ENCODE measurements around the gene DNAJC16. TPM values are rescaled to one million over a fixed set of nuclear protein-coding genes. Genes with fewer than 3 reads are reported as not detected.

Gene DNAJC16
- total RNA-seq (10 to 100 TPM; 12.2 to 34.0 (median 21.4) TPM), polyA plus RNA-seq (10 to 100 TPM in 1 of 3 donors, 1 to 10 TPM in 2; 4.8 to 13.6 (median 8.0) TPM)
- long read RNA-seq, donor 1, full-length matches to known transcripts: 4 of 4 reads
- long read RNA-seq, donor 1, partial matches to known transcripts: 0 of 4 reads
- long read RNA-seq, donor 1, other reads (novel, unspliced or antisense): 0 of 4 reads
- long read RNA-seq, donor 2, full-length matches to known transcripts: 4 of 4 reads
- long read RNA-seq, donor 2, partial matches to known transcripts: 0 of 4 reads
- long read RNA-seq, donor 2, other reads (novel, unspliced or antisense): 0 of 4 reads
- long read RNA-seq, donor 3, full-length matches to known transcripts: 2 of 2 reads
- long read RNA-seq, donor 3, partial matches to known transcripts: 0 of 2 reads
- long read RNA-seq, donor 3, other reads (novel, unspliced or antisense): 0 of 2 reads
- long read RNA-seq, donor 4, full-length matches to known transcripts: 1 of 15 reads
- long read RNA-seq, donor 4, partial matches to known transcripts: 1 of 15 reads
- long read RNA-seq, donor 4, other reads (novel, unspliced or antisense): 13 of 15 reads
- long read RNA-seq, donor 5, full-length matches to known transcripts: 3 of 6 reads
- long read RNA-seq, donor 5, partial matches to known transcripts: 0 of 6 reads
- long read RNA-seq, donor 5, other reads (novel, unspliced or antisense): 3 of 6 reads
- long read RNA-seq, donor 6, full-length matches to known transcripts: 1 of 6 reads
- long read RNA-seq, donor 6, partial matches to known transcripts: 4 of 6 reads
- long read RNA-seq, donor 6, other reads (novel, unspliced or antisense): 1 of 6 reads
- long read RNA-seq, donor 7, partial matches to known transcripts: 22 of 55 reads
- long read RNA-seq, donor 7, other reads (novel, unspliced or antisense): 32 of 55 reads
- long read RNA-seq, donor 8, full-length matches to known transcripts: 7 of 16 reads
- long read RNA-seq, donor 8, partial matches to known transcripts: 9 of 16 reads
- long read RNA-seq, donor 8, other reads (novel, unspliced or antisense): 0 of 16 reads
- long read RNA-seq, donor 9, full-length matches to known transcripts: 3 of 3 reads
- long read RNA-seq, donor 9, partial matches to known transcripts: 0 of 3 reads
- long read RNA-seq, donor 9, other reads (novel, unspliced or antisense): 0 of 3 reads
- long read RNA-seq, donor 10, full-length matches to known transcripts: 1 of 9 reads
- long read RNA-seq, donor 10, partial matches to known transcripts: 8 of 9 reads
- long read RNA-seq, donor 10, other reads (novel, unspliced or antisense): 0 of 9 reads

DNA sequence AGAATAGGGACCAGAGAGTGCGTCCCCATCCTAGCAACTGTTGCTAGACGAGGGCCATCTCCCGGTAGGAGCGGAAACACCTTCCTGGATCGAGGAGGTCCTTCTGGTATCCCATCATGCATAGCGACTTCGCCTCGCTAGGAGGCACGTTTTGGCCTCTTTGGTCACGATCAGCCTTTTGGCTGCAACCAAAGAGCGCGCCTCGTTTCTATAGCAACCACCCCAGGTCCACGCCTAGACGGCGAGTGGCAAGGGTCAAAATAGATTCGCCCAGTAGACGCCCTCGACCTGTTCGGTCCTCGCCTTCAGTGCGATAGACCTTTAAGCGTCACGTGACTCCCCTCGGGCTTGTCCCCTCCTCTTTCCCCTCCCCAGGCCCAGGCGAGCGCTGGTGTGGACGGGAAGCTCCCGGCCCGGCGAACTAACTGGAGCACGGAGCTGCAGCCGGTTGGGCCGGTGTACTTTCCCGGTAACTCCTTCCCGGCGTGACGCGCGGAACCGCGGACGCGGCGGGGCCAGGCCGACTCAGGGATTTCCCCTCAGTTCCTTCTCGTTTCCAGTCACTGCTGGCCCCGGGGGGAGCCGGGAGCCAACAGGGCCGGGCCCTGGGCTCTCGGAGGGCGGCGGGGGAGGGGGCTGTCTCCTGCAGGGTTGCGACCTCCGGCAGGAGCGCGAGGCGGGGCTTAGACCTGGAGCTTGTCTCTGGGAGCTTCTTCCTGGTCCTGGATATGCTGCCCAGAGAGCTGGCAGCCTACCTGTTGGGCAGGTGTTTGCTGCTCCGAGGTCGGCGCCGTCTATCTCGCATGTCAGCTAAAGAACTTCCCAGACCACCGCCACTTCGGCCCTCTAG is at the start of gene DNAJC16:
Gene DNAJC16 (plus strand): TSS at position 359 of the 850 bp plus-strand sequence. CDS start 2,258 bp downstream, outside the sequence.
- peak; percentile 80 to 86 for TF ChIP-seq POLR2A (IDR thresholded peaks at IDR 0.05)
- TF ChIP-seq CTCF (IDR thresholded peaks at IDR 0.05): peak in 3 of 6 experiments; percentile 7 to 29 (median 15)
- Histone ChIP-seq H3K27me3 (no peaks in the 10 kb centered on the region), H3K9me3 (replicated peaks in 1 of 3) (no peaks in the 10 kb centered on the region), H3K36me3 (replicated peaks in 1 of 2) (no peaks in the 10 kb centered on the region), H3K27ac (peak within 1 kb of the TSS; percentile 81 to 100 (median 94)), H3K4me3 (peak within 1 kb of the TSS; percentile 34 to 97 (median 68)), H3K4me1 (replicated peaks in 1 of 2) (peaks cover 21 to 37% of the 10 kb centered on the region in 2 donors)
- DNase-seq: peak; percentile 100
- 0 to 1% (median 0%) methylated on average over 5 to 65 of the region's 65 CpGs for WGBS, 4 donors
- intact Hi-C loops (cut with DNase I): no loop called here

DNA sequence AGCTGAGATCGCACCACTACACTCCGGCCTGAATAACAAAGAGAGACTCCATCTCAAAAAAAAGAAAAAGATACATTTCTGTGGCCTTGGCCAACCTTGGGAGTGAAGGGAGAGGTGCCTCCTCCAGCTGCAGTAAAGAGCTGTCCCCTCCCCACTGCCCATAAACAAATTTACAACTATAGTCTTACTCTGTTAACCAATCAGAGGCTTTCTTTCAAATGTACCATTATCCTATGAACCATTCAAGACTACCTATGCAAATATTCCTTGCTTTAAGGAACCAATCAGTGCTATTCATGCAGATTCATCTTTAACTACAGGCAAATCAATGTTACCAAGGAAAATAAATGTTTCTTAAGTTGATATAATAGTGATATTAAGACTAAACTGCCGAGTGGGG is 49.7 kb upstream of the DNAJC16 start:
- 88 to 96% (median 91%) methylated on average over 3 of the region's 3 CpGs for WGBS, 4 donors
- H3K4me3 ChIP-seq: no peak overlapping the region
- intact Hi-C loops (cut with DNase I): no loop called here
- H3K4me1 ChIP-seq (replicated peaks in 1 of 2): peaks cover 0 to 15% of the 10 kb centered on the region in 2 donors
- no peaks in the 10 kb centered on the region for H3K9me3 ChIP-seq (replicated peaks in 1 of 3)
- DNase-seq: no peak
- peak overlapping the region in 1 of 5 donors; percentile 71 for H3K27ac ChIP-seq
- no peaks in the 10 kb centered on the region for H3K36me3 ChIP-seq (replicated peaks in 1 of 2)
- no peak for TF ChIP-seq CTCF (IDR thresholded peaks at IDR 0.05)
- TF ChIP-seq POLR2A (IDR thresholded peaks at IDR 0.05): no peak
- H3K27me3 ChIP-seq: no peaks in the 10 kb centered on the region

DNA sequence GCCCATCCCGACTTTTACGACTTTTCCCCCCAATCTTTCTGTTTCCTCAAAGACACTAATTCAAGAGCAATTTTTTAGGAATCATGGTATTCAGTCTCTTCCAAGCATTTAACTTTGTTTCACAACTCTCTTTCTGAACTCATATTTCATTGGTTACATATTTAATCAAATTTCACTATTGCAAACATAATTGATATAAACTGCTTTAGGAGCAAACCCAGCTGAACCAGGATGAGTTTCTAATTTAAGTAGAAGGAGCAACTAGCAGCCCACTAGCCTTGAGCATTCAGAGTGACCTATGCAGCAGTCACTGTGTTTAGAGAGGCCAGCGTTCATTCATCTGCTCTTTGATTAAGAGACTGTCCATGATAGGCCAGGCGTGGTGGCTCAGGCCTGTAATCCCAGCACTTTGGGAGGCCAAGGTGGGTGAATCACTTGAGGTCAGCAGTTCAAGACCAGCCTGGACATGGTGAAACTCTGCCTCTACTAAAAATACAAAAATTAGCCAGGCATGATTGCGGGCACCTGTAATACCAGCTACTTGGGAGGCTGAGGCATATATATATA is 48.9 kb upstream of the DNAJC16 start:
- no peaks in the 10 kb centered on the region for H3K36me3 ChIP-seq (replicated peaks in 1 of 2)

More for the DNA sequence above, 48.9 kb upstream of the DNAJC16 start:
- H3K4me3 ChIP-seq: no peak overlapping the region
- peak overlapping the region in 1 of 5 donors; percentile 47 for H3K27ac ChIP-seq
- intact Hi-C loops (cut with DNase I): no loop called here
- no peaks in the 10 kb centered on the region for H3K9me3 ChIP-seq (replicated peaks in 1 of 3)
- no peaks in the 10 kb centered on the region for H3K27me3 ChIP-seq
- peak in 4 of 7 donors; percentile 48 to 68 (median 60) for DNase-seq
- WGBS, 4 donors: 71 to 78% (median 75%) methylated on average over 5 of the region's 5 CpGs
- TF ChIP-seq POLR2A (IDR thresholded peaks at IDR 0.05): no peak
- TF ChIP-seq CTCF (IDR thresholded peaks at IDR 0.05): no peak
- peaks cover 0 to 15% of the 10 kb centered on the region in 2 donors for H3K4me1 ChIP-seq (replicated peaks in 1 of 2)
